ENCODE measurements around the gene MED13L.

The MED13L gene

DNA sequence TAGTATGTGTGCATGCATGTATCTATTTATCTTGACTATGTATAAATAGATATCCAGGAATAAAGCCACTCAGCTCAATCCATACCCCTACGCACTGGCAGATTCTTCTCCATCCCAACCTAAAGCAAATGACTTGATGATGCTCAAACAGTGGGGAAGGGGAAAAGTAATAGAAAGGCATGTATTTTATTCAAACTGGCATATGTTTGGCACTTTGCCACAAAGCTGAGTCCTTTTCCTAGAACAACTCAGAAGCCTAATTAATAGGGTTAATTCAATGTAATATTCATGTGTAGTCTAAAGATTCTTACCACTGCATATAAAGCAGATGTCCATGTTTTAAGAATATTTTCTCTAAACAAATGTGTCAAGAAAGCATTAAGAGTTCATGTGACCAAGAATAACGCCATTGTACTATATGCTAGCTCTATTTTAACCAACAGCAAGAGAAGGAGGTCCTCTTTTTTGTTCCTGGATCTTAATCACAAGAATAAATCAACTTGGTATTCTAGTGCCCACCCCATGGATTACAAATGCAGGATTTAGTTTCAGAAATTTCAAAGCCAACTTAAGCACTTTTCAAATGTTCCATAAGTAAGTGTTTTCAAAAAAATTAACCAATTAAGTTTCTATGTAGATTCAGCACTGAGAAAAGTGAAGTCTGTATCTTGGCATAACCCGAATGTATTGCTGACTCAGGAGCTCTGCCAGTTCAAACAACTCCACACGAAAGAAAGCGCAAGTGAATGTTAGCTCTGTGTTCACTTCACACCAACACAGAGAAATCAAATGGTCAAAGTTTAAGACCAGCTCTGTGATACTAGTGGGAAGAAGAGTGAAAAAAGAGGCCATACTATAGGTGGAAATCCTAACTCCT is 233.6 kb downstream of the MED13L start:
- Histone ChIP-seq H3K9me3 (ENCODE audit: insufficient read depth, low read length) (no peaks in the 10 kb centered on the region), H3K79me2 (ENCODE audit: insufficient read depth, low read length) (no peaks in the 10 kb centered on the region), H3K27ac (ENCODE audit: low read depth, low read length) (no peak overlapping the region), H3K9me2 (replicated peaks; ENCODE audit: insufficient read depth, low read length) (no peaks in the 10 kb centered on the region), H3K9ac (ENCODE audit: low read length) (no peak overlapping the region), H2AFZ (ENCODE audit: low read depth, low read length, severe bottlenecking) (no peak overlapping the region), H3F3A (ENCODE audit: insufficient read depth) (no peaks in the 10 kb centered on the region), H3K27me3 (ENCODE audit: low read length) (no peaks in the 10 kb centered on the region), H3K4me3 (ENCODE audit: insufficient read depth, low read length, poor library complexity, severe bottlenecking) (no peak overlapping the region), H4K20me1 (ENCODE audit: low read depth, low read length) (no peaks in the 10 kb centered on the region), H3K36me3 (ENCODE audit: low read length) (no peaks in the 10 kb centered on the region), H3K4me2 (ENCODE audit: low read depth, low read length, poor library complexity, severe bottlenecking) (no peak overlapping the region)
- TF ChIP-seq, protein P1, sequence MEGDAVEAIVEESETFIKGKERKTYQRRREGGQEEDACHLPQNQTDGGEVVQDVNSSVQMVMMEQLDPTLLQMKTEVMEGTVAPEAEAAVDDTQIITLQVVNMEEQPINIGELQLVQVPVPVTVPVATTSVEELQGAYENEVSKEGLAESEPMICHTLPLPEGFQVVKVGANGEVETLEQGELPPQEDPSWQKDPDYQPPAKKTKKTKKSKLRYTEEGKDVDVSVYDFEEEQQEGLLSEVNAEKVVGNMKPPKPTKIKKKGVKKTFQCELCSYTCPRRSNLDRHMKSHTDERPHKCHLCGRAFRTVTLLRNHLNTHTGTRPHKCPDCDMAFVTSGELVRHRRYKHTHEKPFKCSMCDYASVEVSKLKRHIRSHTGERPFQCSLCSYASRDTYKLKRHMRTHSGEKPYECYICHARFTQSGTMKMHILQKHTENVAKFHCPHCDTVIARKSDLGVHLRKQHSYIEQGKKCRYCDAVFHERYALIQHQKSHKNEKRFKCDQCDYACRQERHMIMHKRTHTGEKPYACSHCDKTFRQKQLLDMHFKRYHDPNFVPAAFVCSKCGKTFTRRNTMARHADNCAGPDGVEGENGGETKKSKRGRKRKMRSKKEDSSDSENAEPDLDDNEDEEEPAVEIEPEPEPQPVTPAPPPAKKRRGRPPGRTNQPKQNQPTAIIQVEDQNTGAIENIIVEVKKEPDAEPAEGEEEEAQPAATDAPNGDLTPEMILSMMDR (IDR thresholded peaks at IDR 0.05; ENCODE audit: insufficient read depth, low read length, poor library complexity, severe bottlenecking) = no peak
- TF ChIP-seq EZH2phosphoT487 (conservative IDR thresholded peaks at IDR 0.05; ENCODE audit: low read length) = no peak

GRCh38 chr12:116040402-116040801 is 237.1 kb downstream of the MED13L start:
- no peak overlapping the region for H2AFZ ChIP-seq (ENCODE audit: low read depth, low read length, severe bottlenecking)
- TF ChIP-seq, protein P1 (IDR thresholded peaks at IDR 0.05; ENCODE audit: insufficient read depth, low read length, poor library complexity, severe bottlenecking) = no peak
- no peak for TF ChIP-seq EZH2phosphoT487 (conservative IDR thresholded peaks at IDR 0.05; ENCODE audit: low read length)
- H3K4me3 ChIP-seq (ENCODE audit: insufficient read depth, low read length, poor library complexity, severe bottlenecking) = no peak overlapping the region
- H4K20me1 ChIP-seq (ENCODE audit: low read depth, low read length) = no peaks in the 10 kb centered on the region
- no peak overlapping the region for H3K9ac ChIP-seq (ENCODE audit: low read length)
- no peaks in the 10 kb centered on the region for H3K36me3 ChIP-seq (ENCODE audit: low read length)
- H3K27me3 ChIP-seq (ENCODE audit: low read length) = no peaks in the 10 kb centered on the region
- no peak overlapping the region for H3K4me2 ChIP-seq (ENCODE audit: low read depth, low read length, poor library complexity, severe bottlenecking)
- no peak overlapping the region for H3K27ac ChIP-seq (ENCODE audit: low read depth, low read length)
- H3K79me2 ChIP-seq (ENCODE audit: insufficient read depth, low read length) = no peaks in the 10 kb centered on the region
- no peaks in the 10 kb centered on the region for H3F3A ChIP-seq (ENCODE audit: insufficient read depth)
- H3K9me2 ChIP-seq (replicated peaks; ENCODE audit: insufficient read depth, low read length) = no peaks in the 10 kb centered on the region
- H3K9me3 ChIP-seq (ENCODE audit: insufficient read depth, low read length) = no peaks in the 10 kb centered on the region

DNA sequence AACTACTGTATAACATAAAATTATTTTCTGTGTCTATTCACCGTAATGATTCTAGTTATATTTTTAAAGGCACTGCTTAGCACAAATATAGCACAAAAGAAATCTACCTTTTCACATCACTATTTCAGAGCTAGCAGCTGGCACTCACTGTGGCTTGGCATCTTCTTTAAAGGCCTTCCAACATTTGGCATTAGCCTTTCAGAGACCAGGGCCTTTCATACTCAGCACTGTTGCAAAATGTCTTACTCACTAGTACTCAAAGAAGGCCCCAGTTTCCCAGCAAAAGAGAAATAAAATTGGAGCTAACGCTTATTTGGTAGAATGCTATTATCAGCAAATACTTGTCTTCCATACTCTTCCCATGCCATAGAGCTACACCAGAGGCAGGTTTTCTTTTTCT is 238.4 kb downstream of the MED13L start:
- no peaks in the 10 kb centered on the region for H3K27me3 ChIP-seq (ENCODE audit: low read length)
- H3F3A ChIP-seq (ENCODE audit: insufficient read depth) = no peaks in the 10 kb centered on the region
- no peaks in the 10 kb centered on the region for H3K9me2 ChIP-seq (replicated peaks; ENCODE audit: insufficient read depth, low read length)
- H3K27ac ChIP-seq (ENCODE audit: low read depth, low read length) = no peak overlapping the region
- no peak overlapping the region for H2AFZ ChIP-seq (ENCODE audit: low read depth, low read length, severe bottlenecking)
- H3K4me3 ChIP-seq (ENCODE audit: insufficient read depth, low read length, poor library complexity, severe bottlenecking) = no peak overlapping the region
- TF ChIP-seq, protein P1 (IDR thresholded peaks at IDR 0.05; ENCODE audit: insufficient read depth, low read length, poor library complexity, severe bottlenecking) = no peak
- TF ChIP-seq EZH2phosphoT487 (conservative IDR thresholded peaks at IDR 0.05; ENCODE audit: low read length) = no peak
- H4K20me1 ChIP-seq (ENCODE audit: low read depth, low read length) = no peaks in the 10 kb centered on the region
- H3K36me3 ChIP-seq (ENCODE audit: low read length) = no peaks in the 10 kb centered on the region
- H3K4me2 ChIP-seq (ENCODE audit: low read depth, low read length, poor library complexity, severe bottlenecking) = no peak overlapping the region
- H3K79me2 ChIP-seq (ENCODE audit: insufficient read depth, low read length) = no peaks in the 10 kb centered on the region
- H3K9me3 ChIP-seq (ENCODE audit: insufficient read depth, low read length) = no peaks in the 10 kb centered on the region
- H3K9ac ChIP-seq (ENCODE audit: low read length) = no peak overlapping the region

Data from SU-DHL-6 (cell line).